Measurements from ENCODE around the gene REX1BD.

- no peak for TF ChIP-seq CTCF (conservative IDR thresholded peaks at IDR 0.05)
- no peak for TF ChIP-seq ZFX (IDR thresholded peaks at IDR 0.05)
Observed at GRCh38 chr19:18620902-18621301, 32.3 kb downstream of the REX1BD start.
